ENCODE measurements around the gene NEK7.

NEK7 gene

DNA sequence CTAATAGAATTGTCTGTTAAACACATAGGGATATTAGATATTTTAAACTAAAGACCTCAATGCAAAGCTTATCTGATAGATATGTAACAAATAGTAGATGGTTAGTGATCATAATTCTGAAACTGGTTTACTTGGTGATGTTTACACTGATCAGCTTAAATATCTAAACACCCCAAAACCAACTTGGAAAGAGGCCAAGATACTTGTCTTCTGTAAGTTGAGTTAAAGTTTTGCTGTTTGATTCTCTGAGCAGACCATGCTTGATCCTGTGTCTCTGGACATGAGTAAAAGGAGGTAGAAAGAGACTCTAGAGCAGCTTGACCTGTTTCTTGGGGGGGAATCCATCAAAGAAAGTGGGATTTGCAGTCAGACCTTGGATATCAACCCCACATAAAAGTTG lies 107.5 kb downstream of the NEK7 start:
- TF ChIP-seq, protein P1, sequence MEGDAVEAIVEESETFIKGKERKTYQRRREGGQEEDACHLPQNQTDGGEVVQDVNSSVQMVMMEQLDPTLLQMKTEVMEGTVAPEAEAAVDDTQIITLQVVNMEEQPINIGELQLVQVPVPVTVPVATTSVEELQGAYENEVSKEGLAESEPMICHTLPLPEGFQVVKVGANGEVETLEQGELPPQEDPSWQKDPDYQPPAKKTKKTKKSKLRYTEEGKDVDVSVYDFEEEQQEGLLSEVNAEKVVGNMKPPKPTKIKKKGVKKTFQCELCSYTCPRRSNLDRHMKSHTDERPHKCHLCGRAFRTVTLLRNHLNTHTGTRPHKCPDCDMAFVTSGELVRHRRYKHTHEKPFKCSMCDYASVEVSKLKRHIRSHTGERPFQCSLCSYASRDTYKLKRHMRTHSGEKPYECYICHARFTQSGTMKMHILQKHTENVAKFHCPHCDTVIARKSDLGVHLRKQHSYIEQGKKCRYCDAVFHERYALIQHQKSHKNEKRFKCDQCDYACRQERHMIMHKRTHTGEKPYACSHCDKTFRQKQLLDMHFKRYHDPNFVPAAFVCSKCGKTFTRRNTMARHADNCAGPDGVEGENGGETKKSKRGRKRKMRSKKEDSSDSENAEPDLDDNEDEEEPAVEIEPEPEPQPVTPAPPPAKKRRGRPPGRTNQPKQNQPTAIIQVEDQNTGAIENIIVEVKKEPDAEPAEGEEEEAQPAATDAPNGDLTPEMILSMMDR (conservative IDR thresholded peaks at IDR 0.05), result no peak
- no peak for TF ChIP-seq ZFX (IDR thresholded peaks at IDR 0.05)
- no peak overlapping the region for H3K27ac ChIP-seq

DNA sequence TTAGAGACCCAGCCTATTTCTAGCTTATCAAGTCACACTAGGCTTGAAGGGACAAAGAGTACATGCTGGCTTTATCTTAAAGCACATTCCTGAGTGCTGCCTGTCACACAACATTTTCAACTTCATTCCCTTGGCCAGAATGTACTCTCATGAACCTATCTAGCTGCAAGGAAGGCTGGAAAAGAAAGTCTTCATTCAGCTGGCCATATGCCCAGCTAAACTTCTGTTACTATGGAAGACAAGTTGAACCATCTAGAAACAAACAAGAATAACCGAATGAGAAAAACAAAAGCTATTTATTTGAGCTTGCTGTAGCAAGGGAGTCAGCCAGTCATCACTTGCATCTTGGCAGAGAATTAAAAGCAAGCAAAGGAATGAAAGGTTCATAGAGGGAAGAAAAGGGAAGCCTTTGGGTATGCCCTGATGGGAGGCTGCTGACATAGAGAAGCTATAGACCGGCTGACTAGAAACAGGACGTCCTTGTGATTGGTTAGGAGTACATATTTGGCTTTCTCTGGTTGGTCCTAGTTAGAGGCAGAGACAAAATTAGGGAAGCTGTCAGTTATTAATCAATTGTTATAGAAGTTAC lies 108.4 kb downstream of the NEK7 start:
- H3K27ac ChIP-seq, result no peak overlapping the region
- no peak for TF ChIP-seq ZFX (IDR thresholded peaks at IDR 0.05)

DNA sequence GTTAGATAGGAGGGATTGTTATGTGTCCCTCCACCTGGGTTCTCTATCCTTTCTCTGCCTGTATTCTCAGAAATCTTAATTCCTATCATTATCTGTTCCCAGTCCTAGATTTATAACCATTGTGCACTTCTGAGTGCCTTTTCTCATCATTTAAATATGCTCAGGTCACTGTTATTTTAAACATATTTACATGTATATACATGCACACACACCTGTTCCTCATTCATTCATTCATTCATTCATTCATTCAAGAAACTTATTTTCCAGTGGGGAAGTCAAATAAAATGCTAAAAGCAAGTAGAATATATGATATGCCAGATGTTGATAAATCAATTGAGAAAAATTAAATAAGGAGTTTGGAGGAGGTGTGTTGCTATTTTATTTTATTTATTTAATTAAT lies 110.3 kb downstream of the NEK7 start:
- H3K27ac ChIP-seq, result no peak overlapping the region
- TF ChIP-seq ZFX (IDR thresholded peaks at IDR 0.05), result no peak
- TF ChIP-seq, protein P1 (conservative IDR thresholded peaks at IDR 0.05), result no peak

DNA sequence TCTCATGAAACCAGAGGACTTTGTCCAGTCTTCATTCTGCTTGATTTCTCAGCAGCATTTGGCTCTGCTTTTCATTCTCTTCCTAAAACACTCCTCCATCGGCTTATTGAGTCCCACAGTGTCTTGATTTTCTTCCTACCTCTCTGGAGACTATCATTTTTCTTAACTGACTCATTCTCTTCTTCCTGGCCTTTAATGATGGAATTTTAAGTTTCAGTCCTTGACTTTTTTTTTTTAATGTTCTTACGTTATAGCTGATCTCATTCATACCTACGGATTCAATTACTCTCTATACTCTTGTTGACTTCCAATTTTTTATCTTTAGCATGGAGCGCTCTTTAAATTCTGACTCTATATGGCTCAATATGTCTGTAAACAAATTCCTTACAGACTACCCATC lies 111.1 kb downstream of the NEK7 start:
- no peak overlapping the region for H3K27ac ChIP-seq
- TF ChIP-seq ZFX (IDR thresholded peaks at IDR 0.05), result no peak
- TF ChIP-seq, protein P1 (conservative IDR thresholded peaks at IDR 0.05), result no peak

DNA sequence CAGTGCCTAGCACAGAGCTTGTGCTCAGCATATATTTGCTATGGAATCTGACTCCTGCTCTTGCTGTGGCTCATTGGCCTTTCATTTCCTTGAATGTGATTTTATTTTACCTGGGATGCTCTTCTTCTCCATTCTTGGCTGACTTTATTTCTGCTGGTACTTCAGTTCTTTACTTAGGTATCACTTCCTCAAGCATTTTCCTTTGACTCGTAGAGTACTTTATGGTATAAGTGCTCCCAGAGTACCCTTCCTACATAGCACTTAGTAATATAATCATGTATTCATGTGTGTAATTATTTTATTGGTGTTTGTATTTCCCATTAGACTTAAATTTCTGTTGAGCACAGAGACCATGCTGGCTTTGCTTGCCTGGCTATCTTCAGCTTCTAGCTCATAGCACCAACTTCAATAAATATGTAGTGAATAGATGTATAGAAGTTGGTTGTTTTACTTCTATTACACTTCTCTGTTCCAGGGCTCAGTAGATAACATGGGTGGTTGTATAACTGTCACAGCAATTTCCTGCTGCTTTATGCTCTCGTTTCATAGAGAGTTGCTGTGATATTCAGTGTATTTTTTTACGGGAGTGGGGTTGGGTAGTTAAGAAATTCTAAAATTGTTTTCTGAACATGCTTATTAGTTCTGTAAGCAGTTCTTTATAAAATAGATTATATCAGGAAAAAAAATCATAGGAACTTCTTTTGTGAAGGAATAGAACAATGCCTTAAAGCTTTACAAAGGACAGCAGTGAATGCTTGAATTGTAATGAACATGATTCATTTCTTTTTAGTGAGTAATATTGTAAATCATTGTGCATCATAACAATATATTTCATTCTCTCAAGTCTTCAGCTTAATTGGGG lies 112.2 kb downstream of the NEK7 start:
- no peak overlapping the region for H3K27ac ChIP-seq
- TF ChIP-seq ZFX (IDR thresholded peaks at IDR 0.05), result no peak
- TF ChIP-seq, protein P1 (conservative IDR thresholded peaks at IDR 0.05), result no peak

DNA sequence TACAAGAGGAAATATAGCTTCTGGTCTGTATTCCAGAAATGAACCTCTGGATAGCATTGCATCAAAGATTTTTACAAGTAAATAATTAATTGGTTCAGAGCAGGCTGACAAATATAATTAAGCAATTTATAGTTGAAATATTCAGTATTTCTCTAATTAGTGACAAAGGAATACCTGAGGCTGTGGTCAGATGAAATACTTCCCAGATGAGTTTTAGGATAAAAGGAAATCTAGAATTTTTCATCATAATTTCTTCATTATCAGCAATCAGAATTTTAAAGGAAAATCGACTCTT lies 112.8 kb downstream of the NEK7 start:
- TF ChIP-seq, protein P1 (conservative IDR thresholded peaks at IDR 0.05), result no peak
- no peak for TF ChIP-seq ZFX (IDR thresholded peaks at IDR 0.05)
- H3K27ac ChIP-seq, result no peak overlapping the region

DNA sequence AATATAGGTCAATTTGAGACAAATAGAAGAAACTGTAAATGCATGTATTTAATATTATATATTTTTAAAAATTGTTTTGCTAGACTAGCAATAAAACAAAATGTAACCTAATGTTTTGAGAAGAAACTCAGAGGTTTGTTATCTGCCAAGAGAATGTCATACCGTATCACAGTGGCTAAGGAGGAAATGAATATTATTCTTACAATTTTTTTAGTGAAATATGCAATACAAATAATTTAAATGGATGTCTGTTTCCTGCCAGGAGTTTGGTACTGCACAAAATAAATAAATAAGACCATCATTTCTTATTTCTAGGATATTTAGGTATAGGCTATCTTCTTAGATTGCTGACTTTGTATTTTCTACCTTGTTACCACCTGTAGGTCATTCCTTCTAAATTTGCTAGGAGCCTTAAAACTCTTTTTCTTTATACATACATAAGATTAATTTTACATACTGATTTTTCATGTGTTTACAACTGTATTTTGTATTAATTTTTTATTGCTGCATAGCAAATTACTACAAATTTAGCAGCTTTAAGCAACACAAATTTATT lies 113.6 kb downstream of the NEK7 start:
- no peak overlapping the region for H3K27ac ChIP-seq
- TF ChIP-seq, protein P1 (conservative IDR thresholded peaks at IDR 0.05), result no peak
- TF ChIP-seq ZFX (IDR thresholded peaks at IDR 0.05), result no peak

All from C4-2B (cell line).